ENCODE data around the gene APOC1. TPM values are rescaled to one million over a fixed set of nuclear protein-coding genes. Genes with fewer than 3 reads are reported as not detected.
"Not testable (repeated sequence)": the region's sequence is repeated elsewhere in the genome, so short reads cannot be mapped to it uniquely, and the experiment has no call there.

Gene APOC1
- total RNA-seq, 2 donors from 2014 or later, result 2.7 to 4.6 TPM

DNA sequence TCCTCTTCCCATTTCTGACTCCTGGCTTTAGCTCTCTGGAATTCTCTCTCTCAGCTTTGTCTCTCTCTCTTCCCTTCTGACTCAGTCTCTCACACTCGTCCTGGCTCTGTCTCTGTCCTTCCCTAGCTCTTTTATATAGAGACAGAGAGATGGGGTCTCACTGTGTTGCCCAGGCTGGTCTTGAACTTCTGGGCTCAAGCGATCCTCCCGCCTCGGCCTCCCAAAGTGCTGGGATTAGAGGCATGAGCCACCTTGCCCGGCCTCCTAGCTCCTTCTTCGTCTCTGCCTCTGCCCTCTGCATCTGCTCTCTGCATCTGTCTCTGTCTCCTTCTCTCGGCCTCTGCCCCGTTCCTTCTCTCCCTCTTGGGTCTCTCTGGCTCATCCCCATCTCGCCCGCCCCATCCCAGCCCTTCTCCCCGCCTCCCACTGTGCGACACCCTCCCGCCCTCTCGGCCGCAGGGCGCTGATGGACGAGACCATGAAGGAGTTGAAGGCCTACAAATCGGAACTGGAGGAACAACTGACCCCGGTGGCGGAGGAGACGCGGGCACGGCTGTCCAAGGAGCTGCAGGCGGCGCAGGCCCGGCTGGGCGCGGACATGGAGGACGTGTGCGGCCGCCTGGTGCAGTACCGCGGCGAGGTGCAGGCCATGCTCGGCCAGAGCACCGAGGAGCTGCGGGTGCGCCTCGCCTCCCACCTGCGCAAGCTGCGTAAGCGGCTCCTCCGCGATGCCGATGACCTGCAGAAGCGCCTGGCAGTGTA is 6.2 kb upstream of the APOC1 start:
- intact Hi-C loops (cut with DNase I), result loop anchor here in 1 of 2 donors (5.0 kb wide), 1 partner anchor 44 kb away; no protein-coding TSS in a partner anchor
- DNase-seq (no peak), ATAC-seq (no peak)

DNA sequence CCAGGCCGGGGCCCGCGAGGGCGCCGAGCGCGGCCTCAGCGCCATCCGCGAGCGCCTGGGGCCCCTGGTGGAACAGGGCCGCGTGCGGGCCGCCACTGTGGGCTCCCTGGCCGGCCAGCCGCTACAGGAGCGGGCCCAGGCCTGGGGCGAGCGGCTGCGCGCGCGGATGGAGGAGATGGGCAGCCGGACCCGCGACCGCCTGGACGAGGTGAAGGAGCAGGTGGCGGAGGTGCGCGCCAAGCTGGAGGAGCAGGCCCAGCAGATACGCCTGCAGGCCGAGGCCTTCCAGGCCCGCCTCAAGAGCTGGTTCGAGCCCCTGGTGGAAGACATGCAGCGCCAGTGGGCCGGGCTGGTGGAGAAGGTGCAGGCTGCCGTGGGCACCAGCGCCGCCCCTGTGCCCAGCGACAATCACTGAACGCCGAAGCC is 5.6 kb upstream of the APOC1 start:
- DNase-seq, result no peak
- ATAC-seq, result no peak
- intact Hi-C loops (cut with DNase I), result loop anchor here in 1 of 2 donors (5.0 kb wide), 1 partner anchor 43 kb away; no protein-coding TSS in a partner anchor

DNA sequence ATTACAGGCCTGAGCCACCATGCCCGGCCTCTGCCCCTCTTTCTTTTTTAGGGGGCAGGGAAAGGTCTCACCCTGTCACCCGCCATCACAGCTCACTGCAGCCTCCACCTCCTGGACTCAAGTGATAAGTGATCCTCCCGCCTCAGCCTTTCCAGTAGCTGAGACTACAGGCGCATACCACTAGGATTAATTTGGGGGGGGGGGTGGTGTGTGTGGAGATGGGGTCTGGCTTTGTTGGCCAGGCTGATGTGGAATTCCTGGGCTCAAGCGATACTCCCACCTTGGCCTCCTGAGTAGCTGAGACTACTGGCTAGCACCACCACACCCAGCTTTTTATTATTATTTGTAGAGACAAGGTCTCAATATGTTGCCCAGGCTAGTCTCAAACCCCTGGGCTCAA is 4.6 kb upstream of the APOC1 start:
- intact Hi-C loops (cut with DNase I), result loop anchor here in 1 of 2 donors (5.0 kb wide), 1 partner anchor 43 kb away; no protein-coding TSS in a partner anchor
- no peak for ATAC-seq

DNA sequence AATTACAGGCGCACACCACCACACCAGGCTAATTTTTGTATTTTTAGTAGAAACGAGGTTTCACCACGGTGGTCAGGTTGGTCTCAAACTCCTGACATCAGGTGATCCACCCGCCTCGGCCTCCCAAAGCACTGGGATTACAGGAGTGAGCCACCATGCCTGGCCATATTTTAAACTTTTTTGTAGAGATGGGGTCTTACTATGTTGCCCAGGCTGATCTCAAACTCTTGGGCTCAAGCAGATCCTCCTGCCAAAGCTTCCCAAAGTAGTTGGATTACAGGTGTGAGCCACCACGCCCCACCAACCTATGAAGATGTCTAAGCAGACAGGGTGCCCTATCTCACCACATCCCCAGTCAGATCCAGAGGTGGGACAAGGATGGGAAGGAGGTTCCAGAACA is 2.5 kb upstream of the APOC1 start:
- ATAC-seq; intact Hi-C loops (cut with DNase I); DNase-seq: not testable (repeated sequence)

More for the DNA sequence above, 4.6 kb upstream of the APOC1 start:
- DNase-seq, result no peak

DNA sequence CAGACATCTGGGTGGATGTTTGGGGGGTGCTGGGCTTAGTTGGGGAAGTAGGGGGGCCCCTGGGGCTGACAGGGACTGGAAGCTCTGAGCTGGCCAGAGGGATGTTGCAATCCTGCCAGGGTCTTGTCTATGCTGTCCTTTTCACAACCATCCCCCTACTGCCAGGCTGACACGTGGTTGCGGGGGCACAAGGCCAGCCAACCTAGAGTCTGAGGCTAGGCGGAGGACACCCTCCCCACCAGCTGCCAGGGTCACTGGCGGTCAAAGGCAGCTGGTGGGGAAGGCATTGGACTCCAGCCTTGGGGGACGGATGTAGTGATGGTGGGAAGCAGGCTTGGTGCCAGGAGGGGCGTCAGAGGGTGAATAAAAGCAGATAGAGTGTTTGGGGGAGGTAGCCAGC is 1.6 kb upstream of the APOC1 start:
- intact Hi-C loops (cut with DNase I), result no loop called here
- ATAC-seq (peak; percentile 14 to 51), DNase-seq (peak; percentile 50)

DNA sequence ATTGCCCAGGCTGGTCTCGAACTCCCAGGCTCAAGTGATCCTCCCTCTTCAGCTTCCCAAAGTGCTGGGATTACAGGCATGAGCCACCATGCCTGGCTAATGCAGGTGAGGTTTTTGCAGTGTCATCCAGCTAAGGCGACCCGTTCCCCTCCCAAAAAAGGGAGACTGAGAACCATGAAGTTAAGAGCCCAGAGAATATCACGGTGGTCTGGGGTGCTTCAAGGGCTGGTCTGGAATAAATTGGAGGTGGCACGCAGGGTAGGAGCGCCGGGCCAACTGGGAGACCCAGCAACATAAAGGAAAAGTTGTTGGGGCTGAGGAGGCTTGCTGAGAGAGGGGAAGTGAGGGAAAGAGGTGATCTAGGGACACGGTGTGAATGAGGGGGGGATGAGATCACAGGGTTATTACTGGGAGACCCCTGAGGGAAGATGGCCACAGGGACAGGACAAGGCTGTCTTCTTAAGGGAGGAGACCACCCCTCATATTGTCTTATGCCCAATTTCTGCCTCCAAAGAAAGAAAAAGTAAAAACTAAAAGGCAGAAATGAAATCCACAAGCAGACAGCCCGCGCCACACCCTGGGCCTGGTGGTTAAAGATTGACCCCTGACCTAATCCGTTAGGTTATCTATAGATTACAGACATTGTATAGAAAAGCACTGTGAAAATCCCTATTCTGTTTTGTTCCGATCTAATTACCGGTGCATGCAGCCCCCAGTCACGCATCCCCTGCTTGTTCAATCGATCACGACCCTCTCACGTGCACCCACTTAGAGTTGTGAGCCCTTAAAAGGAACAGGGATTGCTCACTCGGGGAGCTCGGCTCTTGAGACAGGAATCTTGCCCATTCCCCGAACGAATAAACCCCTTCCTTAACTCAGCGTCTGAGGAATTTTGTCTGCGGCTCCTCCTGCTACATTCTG is 636 bp upstream of the APOC1 start:
- DNase-seq; intact Hi-C loops (cut with DNase I); ATAC-seq: not testable (repeated sequence)

DNA sequence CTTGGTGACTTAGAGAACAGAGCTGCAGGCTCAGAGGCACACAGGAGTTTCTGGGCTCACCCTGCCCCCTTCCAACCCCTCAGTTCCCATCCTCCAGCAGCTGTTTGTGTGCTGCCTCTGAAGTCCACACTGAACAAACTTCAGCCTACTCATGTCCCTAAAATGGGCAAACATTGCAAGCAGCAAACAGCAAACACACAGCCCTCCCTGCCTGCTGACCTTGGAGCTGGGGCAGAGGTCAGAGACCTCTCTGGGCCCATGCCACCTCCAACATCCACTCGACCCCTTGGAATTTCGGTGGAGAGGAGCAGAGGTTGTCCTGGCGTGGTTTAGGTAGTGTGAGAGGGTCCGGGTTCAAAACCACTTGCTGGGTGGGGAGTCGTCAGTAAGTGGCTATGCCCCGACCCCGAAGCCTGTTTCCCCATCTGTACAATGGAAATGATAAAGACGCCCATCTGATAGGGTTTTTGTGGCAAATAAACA is 9.9 kb downstream of the APOC1 start:
- DNase-seq (no peak), ATAC-seq (no peak)

DNA sequence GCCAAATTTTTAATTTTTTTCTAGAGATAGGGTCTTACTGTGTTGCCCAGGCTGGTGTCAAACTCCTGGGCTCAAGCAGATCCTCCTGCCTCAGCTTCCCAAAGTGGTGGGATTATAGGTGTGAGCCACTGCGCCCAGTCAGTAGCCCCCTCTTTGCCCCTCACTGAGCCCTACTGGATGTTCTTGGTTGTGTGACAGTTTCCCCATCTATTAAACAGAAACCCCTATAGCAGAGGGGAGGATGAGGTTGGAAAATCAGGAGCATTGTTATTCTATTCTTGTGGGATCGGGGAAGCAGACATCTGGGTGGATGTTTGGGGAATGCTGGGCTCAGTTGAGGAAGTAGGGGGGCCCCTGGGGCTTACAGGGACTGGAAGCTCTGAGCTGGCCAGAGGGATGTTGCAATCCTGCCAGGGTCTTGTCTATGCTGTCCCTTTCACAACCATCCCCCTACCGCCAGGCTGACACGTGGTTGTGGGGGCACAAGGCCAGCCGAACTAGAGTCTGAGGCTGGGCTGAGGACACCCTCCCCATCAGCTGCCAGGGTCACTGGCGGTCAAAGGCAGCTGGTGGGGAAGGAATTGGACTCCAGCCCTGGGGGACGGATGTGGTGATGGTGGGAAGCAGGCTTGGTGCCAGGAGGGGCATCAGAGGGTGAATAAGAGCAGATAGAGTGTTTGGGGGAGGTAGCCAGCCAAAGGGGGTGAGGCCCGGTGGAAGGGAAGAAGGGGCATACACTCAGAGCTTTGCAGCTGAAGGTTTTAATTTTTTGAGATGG is 10.9 kb downstream of the APOC1 start:
- intact Hi-C loops (cut with DNase I), result no loop called here
- ATAC-seq, result peak; percentile 74 to 86

More for the DNA sequence above, 9.9 kb downstream of the APOC1 start:
- intact Hi-C loops (cut with DNase I), result no loop called here

DNA sequence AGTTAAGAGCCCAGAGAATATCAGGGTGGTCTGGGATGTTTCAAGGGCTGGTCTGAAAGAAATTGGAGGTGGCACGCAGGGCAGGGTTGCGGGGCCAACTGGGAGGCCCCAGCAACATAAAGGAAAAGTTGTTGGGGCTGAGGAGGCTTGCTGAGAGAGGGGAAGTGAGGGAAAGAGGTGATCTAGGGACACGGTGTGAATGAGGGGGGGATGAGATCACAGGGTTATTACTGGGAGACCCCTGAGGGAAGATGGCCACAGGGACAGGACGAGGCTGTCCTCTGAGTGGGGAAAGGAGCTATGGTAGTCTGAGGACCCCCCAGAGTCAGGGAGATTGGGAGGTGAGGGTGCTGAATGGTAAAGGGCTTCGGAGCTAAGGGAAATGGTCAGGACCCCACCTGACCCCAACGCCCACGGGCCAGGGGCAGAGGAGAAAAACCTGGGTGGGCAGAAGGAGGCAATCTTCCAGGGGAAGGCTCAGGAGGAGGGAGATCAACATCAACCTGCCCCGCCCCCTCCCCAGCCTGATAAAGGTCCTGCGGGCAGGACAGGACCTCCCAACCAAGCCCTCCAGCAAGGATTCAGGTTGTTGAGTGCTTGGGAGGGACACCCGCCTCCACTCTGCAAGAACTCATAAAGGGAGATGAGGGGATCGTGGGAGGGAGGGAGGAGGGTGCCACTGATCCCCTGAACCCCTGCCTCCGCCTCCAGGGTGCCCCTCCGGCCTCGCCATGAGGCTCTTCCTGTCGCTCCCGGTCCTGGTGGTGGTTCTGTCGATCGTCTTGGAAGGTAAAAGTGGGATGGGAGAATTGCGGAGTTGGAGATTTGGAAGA is 12.1 kb downstream of the APOC1 start:
- DNase-seq; intact Hi-C loops (cut with DNase I): not testable (repeated sequence)
- peak; percentile 4 to 6 for ATAC-seq

More for the DNA sequence above, 10.9 kb downstream of the APOC1 start:
- peak; percentile 84 for DNase-seq

DNA sequence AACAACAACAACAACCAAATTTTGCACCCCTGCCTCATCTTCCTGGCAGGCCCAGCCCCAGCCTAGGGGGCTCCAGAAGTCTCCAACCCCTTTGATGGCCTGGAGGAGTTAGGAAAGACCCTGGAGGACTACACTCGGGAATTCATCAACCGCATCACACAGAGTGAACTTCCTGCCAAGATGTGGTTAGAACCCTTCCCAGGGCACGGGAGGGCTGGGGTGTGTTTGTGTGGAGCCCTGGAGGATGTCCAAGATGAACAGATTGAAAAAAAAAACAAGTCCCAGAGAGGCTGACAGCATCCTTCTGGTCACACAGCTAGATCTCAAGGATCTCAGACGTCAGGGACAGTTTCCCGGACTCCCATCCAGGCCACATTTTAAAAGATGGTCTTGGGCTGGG is 13.3 kb downstream of the APOC1 start:
- ATAC-seq (no peak), DNase-seq (no peak)
- intact Hi-C loops (cut with DNase I), result no loop called here

DNA sequence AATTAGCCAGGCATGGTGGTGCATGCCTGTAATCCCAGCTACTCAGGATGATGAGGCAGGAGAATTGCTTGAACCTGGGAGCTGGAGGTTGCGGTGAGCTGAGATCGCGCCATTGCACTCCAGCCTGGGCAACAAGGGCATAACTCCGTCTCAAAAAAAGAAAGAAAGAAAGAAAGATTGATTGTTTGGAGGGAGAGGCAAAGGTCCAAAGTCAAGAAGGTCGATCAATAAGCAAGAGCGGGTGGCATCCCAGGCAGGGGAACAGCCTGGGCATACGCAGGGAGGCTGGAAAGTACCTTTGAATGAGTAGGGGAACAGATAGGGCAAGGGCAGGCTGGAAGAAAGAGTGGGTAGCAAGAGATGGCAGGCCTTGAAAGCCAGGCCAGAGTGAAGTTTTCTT is 15.7 kb downstream of the APOC1 start:
- ATAC-seq (no peak), DNase-seq (no peak)
- intact Hi-C loops (cut with DNase I), result no loop called here

DNA sequence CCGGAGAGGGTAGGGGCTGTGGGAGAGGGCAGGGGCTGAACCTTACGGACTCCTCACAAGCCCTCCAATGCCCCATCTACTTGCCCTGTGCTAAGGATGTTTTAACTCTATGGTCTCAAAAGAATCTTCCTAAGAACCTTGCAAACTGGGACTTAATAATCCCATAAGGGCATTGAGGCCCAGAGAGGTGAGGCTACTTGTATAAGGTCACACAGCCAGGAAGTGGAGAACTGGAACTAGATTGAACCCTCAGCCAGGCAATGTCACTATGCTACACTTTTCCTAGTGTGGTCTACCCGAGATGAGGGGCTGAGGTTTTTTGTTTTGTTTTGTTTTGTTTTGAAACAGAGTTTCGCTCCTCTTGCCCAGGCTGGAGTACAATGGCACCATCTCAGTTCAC is 17.1 kb downstream of the APOC1 start:
- no peak for DNase-seq
- intact Hi-C loops (cut with DNase I), result no loop called here

DNA sequence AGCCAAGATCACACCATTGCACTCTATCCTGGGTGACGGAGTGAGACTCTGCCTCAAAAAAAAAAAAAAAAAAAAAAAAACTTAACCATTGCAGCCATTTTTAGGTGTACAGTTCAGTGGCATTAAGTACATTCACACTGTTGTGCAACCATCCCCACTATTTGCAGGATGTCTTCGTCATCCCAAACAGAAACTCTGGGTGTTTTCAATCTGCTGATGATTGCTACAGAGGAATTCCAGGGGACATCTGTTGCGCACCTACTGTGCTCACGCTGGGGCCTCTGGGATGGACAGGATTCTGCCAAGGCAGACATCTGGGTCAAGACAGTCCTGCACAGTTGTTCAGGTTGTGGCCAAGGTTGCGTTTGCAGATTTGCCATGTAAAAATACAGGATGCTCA is 25.3 kb downstream of the APOC1 start:
- intact Hi-C loops (cut with DNase I), result loop anchor here in 1 of 2 donors (5.0 kb wide), 1 partner anchor 152 kb away; no protein-coding TSS in a partner anchor
- DNase-seq, result no peak
- no peak for ATAC-seq

More for the DNA sequence above, 17.1 kb downstream of the APOC1 start:
- ATAC-seq, result no peak

DNA sequence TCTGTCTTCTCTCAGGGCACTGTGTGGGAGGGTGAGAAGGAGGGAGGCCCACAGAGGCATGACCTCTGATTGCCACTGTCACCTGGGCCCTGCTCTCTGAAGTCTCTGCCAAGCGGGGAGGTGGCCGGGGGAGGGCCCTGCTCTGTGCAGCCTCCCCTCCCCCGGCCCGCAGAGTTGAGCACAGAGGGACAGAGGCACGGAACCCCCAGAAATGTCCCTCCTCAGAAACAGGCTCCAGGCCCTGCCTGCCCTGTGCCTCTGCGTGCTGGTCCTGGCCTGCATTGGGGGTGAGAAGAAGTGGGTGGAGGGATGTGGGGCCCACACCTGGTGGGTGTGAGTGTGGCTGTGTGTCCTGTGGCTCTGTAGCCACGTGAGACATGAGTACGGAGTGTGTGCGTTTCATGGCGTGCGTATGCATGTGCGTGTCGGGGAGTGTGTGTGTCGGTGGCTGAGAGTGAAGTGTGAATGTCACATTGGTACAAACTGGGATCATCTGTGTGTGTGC is 27.7 kb downstream of the APOC1 start, which contains the start of gene APOC4:
APOC4 (plus strand) TSS at position 171 of the 505 bp plus-strand sequence; CDS start at position 212, 41 bp downstream.
- intact Hi-C loops (cut with DNase I), result loop anchor here in 1 of 2 donors (5.0 kb wide), 1 partner anchor 155 kb away; no protein-coding TSS in a partner anchor
- DNase-seq, result no peak
- ATAC-seq, result no peak

DNA sequence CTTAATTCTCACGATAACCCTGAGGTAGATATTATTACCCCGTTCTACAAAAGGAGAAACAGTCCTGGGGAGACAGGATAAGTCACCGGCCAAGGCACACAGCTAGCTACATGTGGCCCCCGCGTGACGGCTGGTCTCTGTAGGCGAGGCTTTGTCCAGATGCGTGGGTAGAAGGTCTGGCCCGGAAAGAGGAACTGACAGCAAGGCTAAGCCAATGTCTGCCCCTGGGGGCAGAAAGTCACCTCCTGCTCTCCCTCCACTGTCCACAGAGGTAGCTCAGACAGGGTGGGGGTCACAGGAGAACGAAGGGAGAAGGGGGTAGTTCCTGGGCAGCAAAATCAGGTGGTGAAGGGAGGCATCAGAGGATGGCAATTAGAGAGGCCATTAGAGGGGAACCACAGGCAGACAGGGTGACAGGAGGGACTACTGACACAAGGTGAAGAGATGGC is 29.4 kb downstream of the APOC1 start:
- peak; percentile 67 to 72 for ATAC-seq
- peak; percentile 46 for DNase-seq
- intact Hi-C loops (cut with DNase I), result loop anchor here in 1 of 2 donors (5.0 kb wide), 1 partner anchor 157 kb away; no protein-coding TSS in a partner anchor

DNA sequence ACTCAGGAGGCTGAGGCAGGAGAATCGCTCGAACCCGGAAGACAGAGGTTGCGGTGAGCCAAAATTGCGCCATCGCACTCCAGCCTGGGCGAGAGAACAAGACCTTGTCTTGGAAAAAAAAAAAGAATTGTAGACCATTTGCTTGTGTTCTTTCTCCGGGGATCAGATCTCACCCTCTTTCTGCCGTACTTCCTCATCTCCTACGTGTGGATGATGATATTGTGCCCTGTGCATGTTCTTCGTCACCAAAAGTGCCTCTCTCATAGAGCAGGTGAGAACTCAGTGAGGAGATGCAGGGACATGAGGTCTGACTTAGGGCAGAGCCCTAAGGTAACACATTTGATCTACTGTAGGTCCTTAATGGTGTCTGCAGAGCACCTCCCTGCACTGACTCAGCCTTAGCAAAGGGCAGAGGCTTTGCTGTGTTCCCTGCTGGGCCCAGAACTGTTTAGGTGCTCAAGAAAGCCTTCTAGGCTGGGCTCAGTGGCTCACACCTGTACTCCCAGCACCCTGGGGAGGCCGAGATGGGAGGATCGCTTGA is 32.7 kb downstream of the APOC1 start:
- DNase-seq (no peak), ATAC-seq (no peak)
- intact Hi-C loops (cut with DNase I), result no loop called here

DNA sequence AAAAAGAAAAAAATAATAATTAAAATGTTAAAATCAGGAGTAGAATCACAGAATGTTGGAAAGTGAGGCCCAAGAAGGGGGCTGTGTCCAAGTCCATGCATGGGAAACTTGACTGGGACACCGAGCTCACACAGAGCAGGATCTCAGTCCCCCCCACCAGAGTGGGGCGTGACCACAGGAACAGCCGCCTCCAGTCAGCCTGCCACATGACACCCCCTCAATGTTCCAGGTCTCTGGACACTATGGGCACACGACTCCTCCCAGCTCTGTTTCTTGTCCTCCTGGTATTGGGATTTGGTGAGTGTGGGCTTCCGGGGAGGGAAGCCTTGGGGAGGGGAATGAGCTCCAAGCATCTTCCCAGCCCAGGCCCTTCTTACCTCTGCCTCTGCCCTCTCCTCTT is 33.8 kb downstream of the APOC1 start:
- intact Hi-C loops (cut with DNase I), result no loop called here
- DNase-seq (no peak), ATAC-seq (no peak)
